IPS-NIHi11 (cell line): Measurements from ENCODE around the gene USP3.
"Not testable (repeated sequence)": the region's sequence is repeated elsewhere in the genome, so short reads cannot be mapped to it uniquely, and the experiment has no call there.

Experiments
- DNase-seq: peaks from one replicate; pipeline ENCODE4 v3.0.0; 2012; ENCODE audit warnings: mixed read lengths, low spot score

USP3 gene

GRCh38 chr15:63476229-63476632 lies 28.2 kb upstream of the USP3 start:
- no peak for DNase-seq

- DNase-seq: no peak
Measured at GRCh38 chr15:63478243-63478642, 26.1 kb upstream of the USP3 start.

- no peak for DNase-seq
Measured at GRCh38 chr15:63480441-63480821, 24.0 kb upstream of the USP3 start.

GRCh38 chr15:63481105-63481810 lies 23.1 kb upstream of the USP3 start:
- DNase-seq: no peak

GRCh38 chr15:63482874-63483323 lies 21.5 kb upstream of the USP3 start:
- no peak for DNase-seq

- DNase-seq: no peak
Measured at GRCh38 chr15:63483521-63484371, 20.6 kb upstream of the USP3 start.

- no peak for DNase-seq
Measured at GRCh38 chr15:63484433-63485186, 19.8 kb upstream of the USP3 start.

- DNase-seq: peak; percentile 88
Measured at GRCh38 chr15:63487076-63487757, 17.2 kb upstream of the USP3 start.

- not testable (repeated sequence) for DNase-seq
Measured at GRCh38 chr15:63487758-63488397, 16.5 kb upstream of the USP3 start.

- no peak for DNase-seq
Measured at GRCh38 chr15:63488398-63488960, 15.9 kb upstream of the USP3 start.

- DNase-seq: no peak
Measured at GRCh38 chr15:63489352-63489751, 15.0 kb upstream of the USP3 start.

- DNase-seq: no peak
Measured at GRCh38 chr15:63490345-63491034, 13.9 kb upstream of the USP3 start.

- DNase-seq: no peak
Measured at GRCh38 chr15:63491116-63491827, 13.1 kb upstream of the USP3 start.

GRCh38 chr15:63491979-63492378 lies 12.4 kb upstream of the USP3 start:
- DNase-seq: no peak

- no peak for DNase-seq
Measured at GRCh38 chr15:63492541-63493077, 11.8 kb upstream of the USP3 start.

GRCh38 chr15:63493436-63493835 lies 11.0 kb upstream of the USP3 start:
- DNase-seq: no peak

GRCh38 chr15:63494408-63494807 lies 10.0 kb upstream of the USP3 start:
- no peak for DNase-seq

- no peak for DNase-seq
Measured at GRCh38 chr15:63495343-63495742, 9.1 kb upstream of the USP3 start.

GRCh38 chr15:63495780-63496488 lies 8.5 kb upstream of the USP3 start:
- no peak for DNase-seq
